A204.1 (cell line): ENCODE measurements around the gene ZNF768.
A peak's percentile ranks its signal among the peaks of the same experiment; 100 is the strongest.
"Not testable (repeated sequence)": the region's sequence is repeated elsewhere in the genome, so short reads cannot be mapped to it uniquely, and the experiment has no call there.

Experiments used
- FAIRE-seq: peaks from 2 replicates; lab custom pipeline; 2012; peaks lifted over from hg19 to GRCh38; lab: Jason Lieb, UNC

The ZNF768 gene

DNA sequence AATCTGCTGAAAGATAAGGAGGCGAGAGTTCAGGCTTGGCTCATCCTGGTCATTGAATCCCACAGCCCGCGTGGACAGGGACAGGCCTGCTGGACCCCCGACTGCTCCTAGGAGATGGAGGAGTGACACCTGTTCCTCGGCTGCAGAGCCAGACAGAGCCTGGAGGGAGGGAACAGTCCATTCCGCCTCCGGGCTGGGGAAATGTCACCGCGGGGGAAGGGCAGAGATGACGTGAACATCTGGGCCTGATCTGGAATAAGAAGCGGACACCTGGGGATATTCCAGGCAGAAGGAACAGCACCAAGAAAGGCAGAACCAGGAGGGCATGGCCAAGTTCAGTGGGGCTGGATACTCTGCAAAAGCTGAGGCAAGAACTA lies 6.8 kb upstream of the ZNF768 start:
- FAIRE-seq, result no peak

GRCh38 chr16:30532285-30533145 lies 6.1 kb upstream of the ZNF768 start:
- no peak for FAIRE-seq

GRCh38 chr16:30530163-30531037 lies 4.0 kb upstream of the ZNF768 start:
- FAIRE-seq, result no peak

- no peak for FAIRE-seq
Measured at GRCh38 chr16:30528799-30529457, 2.6 kb upstream of the ZNF768 start.

DNA sequence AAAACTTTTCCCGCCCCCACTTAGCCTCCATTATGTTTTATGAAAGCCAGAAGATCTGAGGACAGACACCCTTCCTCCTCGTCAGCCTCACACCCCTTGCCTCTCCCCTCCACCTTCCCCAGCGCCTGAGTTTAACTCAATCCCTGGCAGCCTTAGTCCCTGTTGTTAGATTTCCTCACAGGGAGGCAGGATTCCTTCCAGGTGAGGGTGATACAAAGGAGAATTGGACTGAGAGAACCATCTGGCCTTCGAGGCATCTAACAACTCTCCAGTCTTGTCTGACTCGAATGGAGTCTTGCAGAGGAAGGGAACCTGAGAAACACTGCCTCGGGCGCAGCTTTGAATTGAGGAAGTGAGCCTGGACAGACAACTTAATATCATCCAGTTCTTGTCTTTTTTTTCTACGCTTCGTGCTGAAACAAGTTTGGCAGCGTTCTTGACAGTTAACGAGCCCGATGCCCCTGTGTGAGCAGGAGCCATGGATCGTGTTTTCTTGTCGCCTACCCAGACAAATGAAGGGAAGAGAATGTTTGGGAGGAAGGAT lies 1.3 kb upstream of the ZNF768 start:
- FAIRE-seq, result no peak

- FAIRE-seq, result peak; percentile 97
Measured at GRCh38 chr16:30526823-30527634, 663 bp upstream of the ZNF768 start.

- no peak for FAIRE-seq
Measured at GRCh38 chr16:30525844-30526136, 576 bp downstream of the ZNF768 start.

DNA sequence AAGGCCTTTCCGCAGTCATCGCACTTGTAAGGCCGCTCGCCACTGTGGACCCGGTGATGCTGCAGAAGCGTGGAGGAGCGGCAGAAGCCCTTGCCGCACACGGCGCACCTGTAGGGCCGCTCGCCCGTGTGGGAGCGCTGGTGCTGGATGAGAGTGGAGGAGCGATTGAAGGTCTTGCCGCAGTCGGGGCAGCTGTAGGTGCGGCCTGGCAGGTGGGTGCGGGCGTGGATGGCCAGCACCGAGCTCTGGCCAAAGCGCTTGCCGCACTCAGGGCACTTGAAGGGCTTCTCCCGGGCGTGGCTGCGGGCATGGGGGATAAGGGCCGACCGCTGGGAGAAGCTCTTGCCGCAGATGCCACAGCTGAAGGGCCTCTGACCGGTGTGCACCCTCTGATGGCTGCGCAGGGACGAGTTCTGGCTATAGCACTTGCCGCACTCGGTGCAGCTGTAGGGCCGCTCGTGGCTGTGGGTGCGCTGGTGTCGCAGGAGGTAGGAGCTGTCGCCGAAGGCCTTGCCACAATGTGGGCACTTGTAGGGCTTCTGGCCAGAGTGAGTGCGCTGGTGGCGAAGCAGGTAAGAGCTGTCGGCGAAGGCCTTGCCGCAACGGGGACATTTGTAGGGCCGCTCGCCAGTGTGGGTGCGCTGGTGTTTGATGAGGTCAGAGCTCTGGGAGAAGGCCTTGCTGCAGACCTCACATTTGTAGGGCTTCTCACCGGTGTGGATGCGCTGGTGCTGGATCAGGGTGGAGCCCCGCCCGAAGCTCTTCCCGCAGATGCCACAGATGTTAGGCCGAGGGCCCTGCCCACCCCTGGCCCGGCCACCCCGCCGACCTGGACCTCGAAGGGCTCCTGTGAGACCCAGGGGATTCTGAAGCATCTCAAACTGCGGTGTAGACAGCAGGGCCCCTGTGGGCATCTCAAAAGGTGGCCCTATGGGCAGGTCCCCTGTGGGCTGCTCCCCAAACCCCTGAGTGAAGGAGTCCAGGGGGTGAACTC lies 1.5 kb downstream of the ZNF768 start:
- no peak for FAIRE-seq

- FAIRE-seq, result no peak
Measured at GRCh38 chr16:30523768-30524574, 2.4 kb downstream of the ZNF768 start.

DNA sequence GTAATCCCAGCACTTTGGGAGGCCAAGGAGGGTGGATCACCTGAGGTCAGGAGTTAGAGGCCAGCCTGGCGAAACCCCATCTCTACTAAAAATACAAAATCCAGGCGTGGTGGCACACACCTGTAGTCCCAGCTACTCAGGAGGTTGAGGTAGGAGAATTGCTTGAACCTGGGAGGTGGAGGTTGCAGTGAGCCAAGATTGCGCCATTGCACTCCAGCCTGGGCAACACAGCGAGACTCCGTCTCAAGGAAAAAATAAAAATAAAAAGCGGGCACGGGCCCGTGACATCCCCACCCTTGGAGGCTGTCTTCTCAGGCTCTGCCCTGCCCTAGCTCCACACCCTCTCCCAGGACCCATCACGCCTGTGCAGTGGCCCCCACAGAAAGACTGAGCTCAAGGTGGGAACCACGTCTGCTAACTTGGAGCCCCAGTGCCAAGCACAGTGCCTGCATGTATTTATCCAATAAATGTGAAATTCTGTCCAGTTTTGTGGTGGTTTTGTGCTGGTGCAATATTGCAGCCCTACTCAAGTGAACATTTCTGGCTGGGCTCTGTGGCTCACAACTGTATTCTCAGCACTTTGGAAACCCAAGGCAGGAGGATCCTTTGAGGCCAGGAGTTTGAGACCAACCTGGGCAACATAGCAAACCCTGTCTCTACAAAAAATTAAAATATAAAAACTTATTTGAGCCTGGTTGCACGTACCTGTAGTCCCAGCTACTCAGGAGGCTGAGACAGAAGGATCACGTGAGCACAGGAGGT lies 3.5 kb downstream of the ZNF768 start:
- not testable (repeated sequence) for FAIRE-seq

GRCh38 chr16:30521873-30522641 lies 4.3 kb downstream of the ZNF768 start:
- no peak for FAIRE-seq

GRCh38 chr16:30521476-30521872 lies 4.9 kb downstream of the ZNF768 start:
- no peak for FAIRE-seq

DNA sequence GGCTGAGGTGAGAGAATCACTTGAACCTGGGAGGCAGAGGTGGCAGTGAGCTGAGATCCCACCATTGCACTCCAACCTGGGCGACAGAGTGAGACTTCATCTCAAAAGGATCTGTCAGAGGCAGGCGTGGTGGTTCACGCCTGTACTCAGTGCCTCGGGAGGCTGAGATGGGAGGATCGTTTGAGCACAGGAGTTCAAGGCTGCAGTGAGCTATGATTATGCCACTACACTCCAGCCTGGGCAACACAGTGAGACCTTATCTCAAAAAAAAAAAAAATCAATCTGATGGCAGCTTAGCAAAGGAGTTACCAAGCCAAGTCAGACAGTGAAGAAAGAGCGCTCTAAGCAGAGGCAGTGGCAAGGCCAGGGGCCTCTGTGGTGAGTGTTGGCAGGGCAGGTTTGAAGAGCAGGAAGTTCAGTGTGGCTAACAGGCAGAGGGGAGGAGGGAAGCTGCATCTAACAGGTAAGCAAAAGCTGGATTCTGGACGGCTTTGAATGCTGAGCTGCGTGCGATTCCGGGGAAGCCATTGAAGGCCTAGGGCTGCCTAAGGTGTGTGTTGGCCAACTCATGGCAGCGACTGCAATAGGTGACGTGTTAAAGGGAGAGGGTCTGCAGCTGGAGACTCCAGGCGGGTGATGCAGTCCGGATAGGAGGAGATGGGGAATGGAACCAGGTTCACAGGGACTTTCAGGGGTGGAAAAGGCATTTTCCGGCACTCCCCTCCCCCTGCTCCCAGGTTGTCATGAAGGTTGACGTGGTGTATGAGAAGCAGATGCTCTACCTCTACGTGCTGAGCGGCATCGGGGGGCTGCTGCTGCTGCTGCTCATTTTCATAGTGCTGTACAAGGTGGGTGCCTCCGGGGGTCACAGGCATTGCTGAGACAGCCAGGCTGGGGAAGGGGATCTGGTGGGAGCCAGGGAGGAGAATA lies 7.0 kb downstream of the ZNF768 start:
- FAIRE-seq, result no peak

DNA sequence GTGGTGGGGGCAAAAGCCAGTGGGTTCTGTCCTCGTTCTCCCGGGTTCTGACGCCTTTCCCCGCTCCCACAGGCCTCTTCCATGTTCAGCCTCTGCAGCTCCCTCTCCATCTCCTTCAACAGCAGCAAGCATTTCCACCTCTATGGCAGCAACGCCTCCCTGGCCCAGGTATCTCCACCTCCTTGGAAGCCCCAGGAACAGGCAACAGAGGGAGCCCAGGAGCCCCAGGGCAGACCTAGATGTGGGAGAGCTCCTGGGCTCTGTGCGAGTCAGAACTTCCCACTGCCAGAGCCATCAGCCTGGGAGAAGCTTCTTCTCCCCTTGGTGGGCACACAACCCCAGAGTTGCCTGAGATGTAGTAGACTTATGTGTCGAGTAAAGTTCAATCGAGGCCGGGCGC lies 7.8 kb downstream of the ZNF768 start:
- no peak for FAIRE-seq

GRCh38 chr16:30515275-30515674 lies 11.1 kb downstream of the ZNF768 start:
- FAIRE-seq, result no peak

DNA sequence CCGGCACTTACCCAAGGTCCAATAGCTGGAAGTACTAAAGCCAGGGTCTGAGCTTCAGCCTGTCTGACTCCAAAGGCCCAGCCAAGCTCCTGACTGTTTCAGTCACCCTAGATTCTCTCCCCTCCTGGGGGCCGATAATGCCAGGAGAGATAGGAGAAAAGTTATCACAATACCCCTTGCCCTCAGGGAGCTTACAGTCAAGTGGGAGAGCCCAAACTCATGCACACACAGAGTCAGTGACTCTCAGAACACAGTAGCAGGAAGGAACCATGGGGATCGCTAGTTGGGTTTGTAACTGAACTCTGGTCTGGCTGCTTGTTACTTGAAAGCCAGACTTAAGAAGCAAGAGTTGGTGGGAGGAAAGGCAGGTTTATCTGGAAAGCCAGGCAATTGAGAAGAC lies 14.9 kb downstream of the ZNF768 start:
- FAIRE-seq, result no peak

GRCh38 chr16:30510376-30510938 lies 15.9 kb downstream of the ZNF768 start:
- no peak for FAIRE-seq
